Measurements from ENCODE around the gene WDFY1. TPM values are rescaled to one million over a fixed set of nuclear protein-coding genes. Genes with fewer than 3 reads are reported as not detected.

WDFY1 gene
- total and polyA plus RNA-seq, 12 donors = 7.8 to 45.2 (median 32.5) TPM

DNA sequence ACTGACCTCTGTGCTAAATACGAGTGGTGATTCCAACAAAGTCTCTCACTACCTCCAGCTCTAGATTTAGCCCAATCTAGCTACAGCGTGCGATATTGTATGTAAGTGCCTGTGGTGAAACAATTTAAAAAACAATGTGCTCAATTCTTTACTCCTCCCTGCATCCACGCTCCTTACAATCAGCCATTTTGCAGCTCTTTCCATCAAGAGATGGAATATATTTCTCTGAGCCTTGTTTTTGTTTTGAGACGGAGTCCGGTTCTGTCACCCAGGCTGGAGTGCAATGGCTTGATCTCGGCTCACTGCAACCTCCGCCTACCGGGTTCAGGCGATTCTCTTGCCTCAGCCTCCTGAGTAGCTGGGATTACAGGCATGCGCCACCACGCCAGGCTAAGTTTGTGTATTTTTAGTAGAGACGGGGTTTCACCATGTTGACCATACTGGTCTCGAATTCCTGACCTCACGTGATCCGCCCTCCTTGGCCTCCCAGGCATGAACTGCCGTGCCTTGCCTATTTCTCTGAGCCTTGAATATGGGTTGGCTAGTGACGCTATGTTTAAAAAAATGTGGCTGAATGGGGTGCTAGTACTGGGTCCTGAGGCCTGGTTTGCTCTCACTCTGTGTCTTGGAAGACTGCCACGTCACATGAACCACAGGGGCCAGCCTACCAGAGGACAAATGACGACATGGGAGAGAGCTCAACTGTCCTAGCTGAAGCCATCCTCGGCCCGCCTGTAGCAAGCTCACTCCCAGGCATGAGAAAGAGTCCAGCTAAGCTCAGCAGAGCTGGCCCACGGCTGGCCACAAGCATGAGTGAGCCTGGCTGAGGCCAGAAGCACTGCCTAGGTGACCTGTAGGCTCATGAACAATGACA lies 14.8 kb downstream of the WDFY1 start:
- H3K4me1 ChIP-seq (replicated peaks in 1 of 2) = peaks cover 8 to 24% of the 10 kb centered on the region in 2 donors

DNA sequence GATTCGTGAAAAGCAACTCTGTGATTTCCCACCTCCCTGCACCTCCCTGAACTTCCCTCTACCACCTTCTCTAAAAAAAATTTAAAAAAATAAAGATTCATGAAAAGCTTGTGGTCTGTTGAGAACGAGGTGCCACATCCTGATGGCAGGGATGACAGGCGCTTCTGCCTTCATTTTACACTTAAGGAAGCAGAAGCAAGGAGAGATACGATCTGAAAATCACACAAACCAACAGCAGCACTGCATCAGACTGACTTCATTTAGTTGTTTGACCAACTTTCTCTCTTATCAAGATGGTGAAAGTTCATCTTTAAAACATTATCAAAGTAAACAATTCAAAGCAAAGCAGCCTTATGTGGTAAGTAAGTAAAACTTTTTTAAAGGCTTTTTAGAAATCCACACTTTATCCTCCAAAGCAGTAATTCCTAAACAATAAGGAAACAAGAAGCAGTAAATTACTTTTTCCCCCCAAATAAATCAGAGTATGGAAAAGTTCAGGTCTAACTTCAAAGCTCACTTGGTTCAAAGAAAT lies 15.5 kb downstream of the WDFY1 start:
- H3K4me3 ChIP-seq = no peak overlapping the region
- H3K36me3 ChIP-seq (replicated peaks in 1 of 2) = no peaks in the 10 kb centered on the region
- H3K9me3 ChIP-seq (replicated peaks in 1 of 3) = peaks cover 0 to 4% (median 0%) of the 10 kb centered on the region in 3 donors
- H3K4me1 ChIP-seq (replicated peaks in 1 of 2) = peaks cover 8 to 24% of the 10 kb centered on the region in 2 donors
- no peaks in the 10 kb centered on the region for H3K27me3 ChIP-seq
- no peak for TF ChIP-seq POLR2A (IDR thresholded peaks at IDR 0.05)
- TF ChIP-seq, protein P1, sequence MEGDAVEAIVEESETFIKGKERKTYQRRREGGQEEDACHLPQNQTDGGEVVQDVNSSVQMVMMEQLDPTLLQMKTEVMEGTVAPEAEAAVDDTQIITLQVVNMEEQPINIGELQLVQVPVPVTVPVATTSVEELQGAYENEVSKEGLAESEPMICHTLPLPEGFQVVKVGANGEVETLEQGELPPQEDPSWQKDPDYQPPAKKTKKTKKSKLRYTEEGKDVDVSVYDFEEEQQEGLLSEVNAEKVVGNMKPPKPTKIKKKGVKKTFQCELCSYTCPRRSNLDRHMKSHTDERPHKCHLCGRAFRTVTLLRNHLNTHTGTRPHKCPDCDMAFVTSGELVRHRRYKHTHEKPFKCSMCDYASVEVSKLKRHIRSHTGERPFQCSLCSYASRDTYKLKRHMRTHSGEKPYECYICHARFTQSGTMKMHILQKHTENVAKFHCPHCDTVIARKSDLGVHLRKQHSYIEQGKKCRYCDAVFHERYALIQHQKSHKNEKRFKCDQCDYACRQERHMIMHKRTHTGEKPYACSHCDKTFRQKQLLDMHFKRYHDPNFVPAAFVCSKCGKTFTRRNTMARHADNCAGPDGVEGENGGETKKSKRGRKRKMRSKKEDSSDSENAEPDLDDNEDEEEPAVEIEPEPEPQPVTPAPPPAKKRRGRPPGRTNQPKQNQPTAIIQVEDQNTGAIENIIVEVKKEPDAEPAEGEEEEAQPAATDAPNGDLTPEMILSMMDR (IDR thresholded peaks at IDR 0.05) = no peak
- no peak overlapping the region for H3K27ac ChIP-seq
- DNase-seq = no peak
- intact Hi-C loops (cut with DNase I) = no loop called here
- 45 to 59% (median 57%) methylated on average over 4 of the region's 4 CpGs for WGBS, 4 donors

More for the DNA sequence above, 14.8 kb downstream of the WDFY1 start:
- DNase-seq = peak; percentile 48 to 87 (median 75)
- Histone ChIP-seq H3K4me3 (no peak overlapping the region), H3K36me3 (replicated peaks in 1 of 2) (no peaks in the 10 kb centered on the region), H3K27me3 (no peaks in the 10 kb centered on the region), H3K27ac (peak overlapping the region in 3 of 5 donors; percentile 4 to 50 (median 27)), H3K9me3 (replicated peaks in 1 of 3) (peaks cover 0 to 4% (median 0%) of the 10 kb centered on the region in 3 donors)
- TF ChIP-seq, protein P1 (IDR thresholded peaks at IDR 0.05) = no peak
- TF ChIP-seq POLR2A (IDR thresholded peaks at IDR 0.05) = no peak
- WGBS, 4 donors = 72 to 80% (median 73%) methylated on average over 20 to 23 of the region's 23 CpGs
- intact Hi-C loops (cut with DNase I) = no loop called here

DNA sequence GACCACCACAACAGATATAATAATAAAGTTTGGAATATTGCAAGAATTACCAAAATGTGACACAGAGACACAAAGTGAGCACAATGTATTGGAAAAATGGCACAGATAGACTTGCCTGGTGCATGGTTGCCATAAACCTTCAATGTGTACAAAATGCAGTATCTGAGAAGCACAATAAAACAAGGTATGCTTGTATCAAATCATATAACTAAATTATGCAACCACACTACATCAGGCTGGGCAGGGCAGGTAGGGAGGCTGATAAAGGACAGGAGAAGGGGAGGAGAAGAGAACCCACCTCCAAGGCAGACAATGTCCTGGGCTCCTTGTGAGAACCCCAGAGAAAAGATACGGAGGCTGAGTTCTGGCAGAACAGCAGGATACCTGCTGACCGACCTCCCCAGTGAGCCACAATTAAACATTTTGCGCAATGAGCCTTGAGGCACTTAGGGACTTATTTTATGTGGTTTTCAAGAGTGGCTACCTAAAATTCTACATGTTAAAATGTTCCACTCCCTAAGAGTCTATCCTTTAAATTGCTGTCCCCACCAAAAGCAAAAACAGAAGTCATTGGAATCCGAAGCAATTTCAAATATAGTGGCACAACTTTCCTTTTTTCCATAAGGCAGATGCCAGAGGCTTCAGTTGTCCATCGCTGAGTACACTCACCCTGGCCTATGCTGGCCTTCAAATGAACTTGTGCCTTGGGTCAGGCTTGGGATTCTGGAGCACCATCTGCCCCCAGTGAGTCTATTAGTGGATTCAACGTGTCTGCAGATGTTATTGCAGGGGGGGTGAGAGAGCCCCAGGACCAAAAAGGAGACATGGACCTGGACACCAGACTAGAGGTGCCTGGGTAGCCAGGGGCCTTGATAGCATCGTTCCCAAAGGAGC lies 16.8 kb downstream of the WDFY1 start:
- Histone ChIP-seq H3K4me3 (no peak overlapping the region), H3K4me1 (replicated peaks in 1 of 2) (peaks cover 8 to 24% of the 10 kb centered on the region in 2 donors), H3K9me3 (replicated peaks in 1 of 3) (peaks cover 0 to 4% (median 0%) of the 10 kb centered on the region in 3 donors), H3K27ac (no peak overlapping the region), H3K27me3 (no peaks in the 10 kb centered on the region), H3K36me3 (replicated peaks in 1 of 2) (no peaks in the 10 kb centered on the region)
- no peak for DNase-seq
- intact Hi-C loops (cut with DNase I) = no loop called here
- TF ChIP-seq POLR2A (IDR thresholded peaks at IDR 0.05) = no peak
- TF ChIP-seq, protein P1 (IDR thresholded peaks at IDR 0.05) = no peak
- WGBS, 4 donors = 84 to 92% (median 87%) methylated on average over 6 to 7 of the region's 7 CpGs

DNA sequence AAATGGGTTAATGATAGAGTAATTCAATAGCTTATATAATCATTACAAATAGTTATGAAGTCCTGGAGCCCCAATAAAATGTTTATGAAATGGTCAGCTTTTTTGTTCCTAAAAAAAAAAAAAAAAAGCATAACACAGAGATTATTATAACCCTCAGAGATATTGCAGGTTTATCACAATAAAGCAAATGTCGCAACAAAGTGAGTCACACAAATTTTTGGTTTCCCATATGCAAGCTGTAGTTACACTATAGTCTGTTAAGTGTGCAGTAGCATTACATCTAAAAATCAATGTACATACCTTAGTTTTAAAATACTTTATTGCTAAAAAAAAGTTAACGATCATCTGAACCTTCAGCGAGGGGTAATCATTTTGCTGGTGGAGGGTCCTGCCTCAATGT lies 20.0 kb downstream of the WDFY1 start:
- intact Hi-C loops (cut with DNase I) = no loop called here
- Histone ChIP-seq H3K27ac (no peak overlapping the region), H3K9me3 (replicated peaks in 1 of 3) (peaks cover 0 to 4% (median 0%) of the 10 kb centered on the region in 3 donors), H3K36me3 (replicated peaks in 1 of 2) (no peaks in the 10 kb centered on the region), H3K4me3 (no peak overlapping the region), H3K4me1 (replicated peaks in 1 of 2) (peaks cover 0 to 7% of the 10 kb centered on the region in 2 donors), H3K27me3 (no peaks in the 10 kb centered on the region)
- DNase-seq = no peak
- TF ChIP-seq, protein P1 (IDR thresholded peaks at IDR 0.05) = no peak
- no peak for TF ChIP-seq POLR2A (IDR thresholded peaks at IDR 0.05)
- WGBS, 4 donors = 90 to 100% (median 95%) methylated on average over 3 of the region's 3 CpGs

Measured in adrenal gland (tissue), 12 donors.